GM12872 (cell line): ENCODE results near the gene ELANE.

Experiments used
- CTCF ChIP-seq: IDR thresholded peaks from 3 replicates; pipeline ENCODE4 v1.5.1; 2011; ENCODE audit warnings: low read depth, mild to moderate bottlenecking, low read length, moderate library complexity; ENCODE audit not compliant: insufficient read depth

ELANE gene

DNA sequence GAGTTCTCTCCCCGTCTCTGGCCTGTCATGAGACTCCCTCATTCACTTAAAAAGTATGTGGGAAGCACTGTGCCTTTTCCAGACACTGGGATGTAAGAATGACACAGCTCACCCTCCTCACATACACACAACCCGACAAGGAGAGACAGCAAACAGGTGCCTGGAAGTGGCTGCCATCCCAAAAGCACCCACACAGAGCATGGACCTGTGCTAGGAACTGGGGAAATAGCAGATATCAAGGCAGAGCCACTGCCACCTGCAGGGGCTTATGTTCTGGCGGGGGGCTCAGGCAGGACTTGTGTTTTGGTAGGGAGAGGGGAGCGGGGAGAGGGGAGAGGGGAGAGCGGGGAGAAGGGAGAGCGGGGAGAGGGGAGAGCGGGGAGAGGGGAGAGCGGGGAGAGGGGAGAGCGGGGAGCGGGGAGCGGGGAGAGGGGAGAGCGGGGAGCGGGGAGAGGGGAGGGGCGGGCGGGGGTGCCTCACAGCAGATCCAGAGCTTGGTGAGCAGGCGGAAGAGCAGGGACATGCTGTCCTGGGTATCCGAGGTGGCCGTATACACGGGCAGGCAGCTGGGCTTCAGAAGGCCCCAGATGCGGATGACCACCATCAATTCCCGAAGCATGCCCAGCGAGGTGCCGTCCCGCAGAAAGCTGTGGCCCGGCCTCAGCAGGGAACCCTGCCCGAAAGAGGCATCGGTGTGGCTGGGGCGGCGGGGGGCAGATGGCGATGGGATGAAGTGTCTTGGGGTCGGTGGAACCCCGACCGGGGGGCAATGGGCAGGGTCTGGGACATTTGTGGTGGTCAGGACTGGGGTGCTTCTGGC is 19.6 kb downstream of the ELANE start:
- TF ChIP-seq CTCF: no peak

GRCh38 chr19:872266-872951 is 20.3 kb downstream of the ELANE start:
- no peak for TF ChIP-seq CTCF

DNA sequence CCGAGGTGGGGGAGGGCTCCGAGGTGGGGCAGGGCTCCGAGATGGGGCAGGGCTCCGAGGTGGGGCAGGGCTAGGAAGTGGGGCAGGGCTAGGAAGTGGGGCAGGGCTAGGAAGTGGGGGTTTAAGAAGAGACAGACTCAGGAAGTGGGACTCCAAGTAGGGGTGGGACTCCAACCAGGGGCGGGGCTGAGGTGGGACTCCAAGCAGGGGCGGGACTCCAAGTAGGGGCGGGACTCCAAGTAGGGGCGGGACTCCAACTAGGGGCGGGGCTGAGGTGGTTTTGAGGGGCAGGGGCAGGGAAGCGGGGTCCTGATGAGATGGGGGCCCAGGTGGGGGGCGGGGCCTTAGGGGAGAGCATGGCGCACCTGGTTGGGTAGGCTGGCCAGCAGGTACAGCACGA is 21.0 kb downstream of the ELANE start:
- no peak for TF ChIP-seq CTCF

DNA sequence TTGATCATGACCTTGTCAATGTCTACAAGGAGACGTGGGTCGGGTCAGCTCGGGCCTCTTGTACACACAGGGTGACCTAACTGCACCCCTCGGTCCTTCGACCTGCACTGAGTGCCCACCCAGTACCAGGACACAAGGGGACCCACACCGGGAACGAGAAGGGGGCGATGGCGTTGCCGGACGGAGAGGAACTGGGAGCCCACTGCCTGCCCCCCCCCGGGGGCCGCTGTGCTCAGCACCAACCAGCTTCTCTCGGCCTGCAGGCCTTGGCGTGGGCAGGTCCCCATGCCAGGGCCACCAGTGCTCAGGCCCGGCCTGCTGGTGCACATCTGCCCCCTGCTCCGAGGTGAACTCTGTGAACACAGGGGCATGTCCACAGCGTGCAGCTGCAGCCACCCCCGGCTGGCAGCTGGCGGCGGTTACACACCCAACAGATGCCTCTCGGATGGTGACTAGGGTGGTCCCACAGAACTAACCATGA is 21.5 kb downstream of the ELANE start:
- TF ChIP-seq CTCF: no peak

- TF ChIP-seq CTCF: no peak
Measured at GRCh38 chr19:875265-875879, 23.3 kb downstream of the ELANE start.

DNA sequence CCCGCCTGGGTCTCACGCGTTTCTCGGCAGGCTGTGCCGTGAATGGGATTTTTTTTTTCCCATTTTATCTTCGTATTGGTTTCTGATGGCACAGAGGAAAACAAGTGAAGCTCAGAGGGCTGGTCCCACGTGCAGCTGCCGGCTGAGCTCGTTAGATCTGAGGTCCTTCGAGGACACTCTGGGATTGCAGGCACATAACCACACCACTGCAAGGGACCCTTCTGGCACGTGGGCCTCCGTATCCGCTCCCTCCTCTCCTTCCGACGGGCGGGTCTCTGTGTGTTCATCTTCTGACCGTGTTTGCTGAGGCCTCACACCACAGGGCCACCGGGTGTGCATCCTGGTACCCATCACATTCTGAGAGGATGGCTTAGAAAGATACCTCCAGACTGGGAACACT is 24.0 kb downstream of the ELANE start:
- TF ChIP-seq CTCF: no peak

DNA sequence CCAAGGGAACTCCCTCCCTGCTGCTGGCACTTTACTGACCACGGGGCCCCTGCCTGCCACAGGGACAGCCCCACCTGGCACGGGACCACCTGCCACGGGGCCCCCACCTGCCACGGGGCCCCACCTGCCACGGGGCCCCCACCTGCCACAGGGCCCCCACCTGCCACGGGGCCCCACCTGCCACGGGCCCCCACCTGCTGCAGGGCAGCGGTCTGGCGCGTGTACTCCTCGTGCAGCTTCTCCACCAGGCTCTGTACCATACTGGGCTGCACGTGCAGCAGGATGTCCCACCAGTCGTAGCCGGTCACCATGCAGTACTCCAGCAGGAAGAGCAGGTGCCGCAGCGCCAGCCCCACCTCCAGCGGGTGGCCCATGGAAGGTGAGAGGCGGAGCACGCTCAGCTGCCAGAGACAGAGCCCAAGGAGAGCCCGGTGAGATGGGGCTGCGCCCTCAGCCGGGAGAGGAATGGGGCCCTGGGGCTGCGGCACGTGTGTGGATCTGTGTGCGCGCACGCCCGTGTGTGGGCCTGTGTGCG is 24.7 kb downstream of the ELANE start:
- no peak for TF ChIP-seq CTCF
